HFF-Myc (cell line): ENCODE measurements around the gene LCLAT1.

Experiments used
- DNase-seq: peaks from one replicate; pipeline ENCODE4 v3.0.0-alpha.2; 2011; ENCODE audit warnings: low read depth; ENCODE audit errors: extremely low read depth
- H3K4me3 ChIP-seq: replicated peaks from 2 replicates; pipeline ENCODE4 v1.5.1; 2011; ENCODE audit warnings: low read depth, mild to moderate bottlenecking, control low read depth, low read length
- TF ChIP-seq, protein P1 (sequence below): IDR thresholded peaks from 2 replicates; pipeline ENCODE4 v1.5.1; 2012; ENCODE audit warnings: mild to moderate bottlenecking, low read depth, low read length, control low read depth; ENCODE audit errors: missing control alignments

Gene LCLAT1

DNA sequence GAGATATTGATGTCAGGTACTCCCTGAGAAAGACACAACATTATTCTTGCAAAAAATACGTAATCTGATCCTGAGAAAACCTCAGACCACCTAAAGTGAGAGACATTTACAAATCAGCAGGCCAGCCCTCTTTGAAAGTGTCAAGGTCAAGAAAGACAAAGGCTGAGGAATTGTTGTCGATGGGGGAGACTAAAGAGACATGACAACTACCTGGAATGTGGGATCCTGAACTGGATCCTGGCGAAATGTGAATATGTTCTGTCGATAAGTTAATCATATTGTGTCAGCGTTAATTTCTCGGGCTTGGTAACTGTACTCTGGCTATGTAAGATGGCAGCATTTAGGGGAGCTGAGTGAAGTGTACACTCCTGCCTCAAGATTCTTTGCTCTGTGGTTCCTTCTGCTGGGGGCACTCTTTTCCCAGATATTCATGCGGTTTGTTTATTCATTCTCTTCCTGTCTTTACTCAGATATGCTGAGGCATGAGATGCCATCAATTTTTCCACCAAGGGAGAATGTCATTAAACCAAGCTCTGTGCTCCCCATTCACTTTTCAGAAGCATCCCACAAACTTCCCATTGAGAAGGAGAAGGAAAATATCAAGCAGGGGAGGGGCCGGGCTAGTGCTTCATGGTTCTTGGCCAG is 205.3 kb downstream of the LCLAT1 start:
- DNase-seq = no peak

DNA sequence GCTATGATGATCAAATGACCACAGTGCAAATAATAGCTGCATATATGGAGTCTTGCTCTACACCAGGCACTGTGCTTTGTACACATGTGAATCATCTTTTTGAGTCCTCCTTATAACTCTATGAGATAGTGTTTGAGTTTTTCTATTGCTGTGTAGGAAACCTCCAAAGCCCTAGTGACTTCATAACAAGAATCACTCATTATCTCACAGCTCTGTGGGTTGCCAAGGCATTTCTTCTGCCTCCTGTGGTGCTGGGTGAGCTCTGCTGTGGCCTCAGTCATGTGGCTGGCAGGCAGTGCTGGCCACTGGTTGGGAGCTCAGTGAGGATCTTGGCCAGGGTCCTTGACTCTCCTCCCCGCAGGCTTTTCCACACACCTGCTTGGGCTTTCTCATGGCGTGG is 206.8 kb downstream of the LCLAT1 start:
- H3K4me3 ChIP-seq = no peak overlapping the region
- TF ChIP-seq, protein P1, sequence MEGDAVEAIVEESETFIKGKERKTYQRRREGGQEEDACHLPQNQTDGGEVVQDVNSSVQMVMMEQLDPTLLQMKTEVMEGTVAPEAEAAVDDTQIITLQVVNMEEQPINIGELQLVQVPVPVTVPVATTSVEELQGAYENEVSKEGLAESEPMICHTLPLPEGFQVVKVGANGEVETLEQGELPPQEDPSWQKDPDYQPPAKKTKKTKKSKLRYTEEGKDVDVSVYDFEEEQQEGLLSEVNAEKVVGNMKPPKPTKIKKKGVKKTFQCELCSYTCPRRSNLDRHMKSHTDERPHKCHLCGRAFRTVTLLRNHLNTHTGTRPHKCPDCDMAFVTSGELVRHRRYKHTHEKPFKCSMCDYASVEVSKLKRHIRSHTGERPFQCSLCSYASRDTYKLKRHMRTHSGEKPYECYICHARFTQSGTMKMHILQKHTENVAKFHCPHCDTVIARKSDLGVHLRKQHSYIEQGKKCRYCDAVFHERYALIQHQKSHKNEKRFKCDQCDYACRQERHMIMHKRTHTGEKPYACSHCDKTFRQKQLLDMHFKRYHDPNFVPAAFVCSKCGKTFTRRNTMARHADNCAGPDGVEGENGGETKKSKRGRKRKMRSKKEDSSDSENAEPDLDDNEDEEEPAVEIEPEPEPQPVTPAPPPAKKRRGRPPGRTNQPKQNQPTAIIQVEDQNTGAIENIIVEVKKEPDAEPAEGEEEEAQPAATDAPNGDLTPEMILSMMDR = no peak

More for the DNA sequence above, 205.3 kb downstream of the LCLAT1 start:
- TF ChIP-seq, protein P1 = no peak
- H3K4me3 ChIP-seq = no peak overlapping the region

GRCh38 chr2:30654404-30654803 is 207.4 kb downstream of the LCLAT1 start:
- no peak for DNase-seq
- TF ChIP-seq, protein P1 = no peak

More for the DNA sequence above, 206.8 kb downstream of the LCLAT1 start:
- no peak for DNase-seq

GRCh38 chr2:30655211-30655610 is 208.2 kb downstream of the LCLAT1 start:
- no peak for DNase-seq
- H3K4me3 ChIP-seq = no peak overlapping the region
- TF ChIP-seq, protein P1 = no peak

More at GRCh38 chr2:30654404-30654803, 207.4 kb downstream of the LCLAT1 start:
- no peak overlapping the region for H3K4me3 ChIP-seq

DNA sequence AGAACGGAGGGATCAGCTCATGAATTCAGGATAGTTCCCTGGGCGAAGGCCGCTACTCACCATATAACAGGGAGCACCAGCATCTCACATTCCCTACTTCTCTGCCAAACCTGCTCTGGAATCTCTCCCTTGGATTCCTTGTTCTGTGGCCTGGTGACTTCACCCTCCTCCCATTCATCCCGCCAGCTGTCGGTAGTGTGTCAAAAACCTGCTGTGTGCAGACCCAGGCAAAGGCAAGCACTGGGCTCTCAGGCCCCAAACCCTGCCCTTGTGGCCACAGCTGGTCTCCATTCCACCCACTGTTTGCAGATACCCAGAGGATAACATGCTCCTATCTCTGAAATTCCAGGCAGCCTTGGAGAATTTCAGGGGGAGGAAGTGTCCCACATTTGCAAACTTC is 208.6 kb downstream of the LCLAT1 start:
- DNase-seq = no peak
- TF ChIP-seq, protein P1 = no peak
- no peak overlapping the region for H3K4me3 ChIP-seq

- TF ChIP-seq, protein P1 = no peak
- H3K4me3 ChIP-seq = no peak overlapping the region
- no peak for DNase-seq
These were observed 209.0 kb downstream of the LCLAT1 start for GRCh38 chr2:30656079-30656478.
